H1 (cell line): ENCODE data around the gene RXFP4. TPM values are rescaled to one million over a fixed set of nuclear protein-coding genes. Genes with fewer than 3 reads are reported as not detected.

Experiments used
- ASH2L ChIP-seq: fragments of 200-600, 300-600 bp; sonication (generic); IDR thresholded peaks from one replicate; pipeline ENCODE4 v1.7.1; 2017; ENCODE audit warnings: low read length
- HDAC6 ChIP-seq: IDR thresholded peaks from one replicate; pipeline ENCODE4 v1.7.1; 2012; ENCODE audit warnings: low read depth, mild to moderate bottlenecking, inconsistent platforms, low read length, moderate library complexity
- KDM5A ChIP-seq: fragments of 200-600 bp; IDR thresholded peaks from 2 replicates; pipeline ENCODE4 v1.7.1; 2012; ENCODE audit warnings: mild to moderate bottlenecking, low read length, inconsistent platforms, mixed read lengths
- POU5F1 ChIP-seq: IDR thresholded peaks from 2 replicates; pipeline ENCODE4 v1.6.1; 2011; ENCODE audit warnings: low read depth, mild to moderate bottlenecking, low read length, moderate library complexity
- RFX5 ChIP-seq: IDR thresholded peaks from 2 replicates; pipeline ENCODE4 v1.6.1; 2011; ENCODE audit warnings: low read depth, low read length, improper control_type of control experiment, borderline replicate concordance
- SIRT6 ChIP-seq: IDR thresholded peaks from one replicate; pipeline ENCODE4 v1.7.1; 2012; ENCODE audit warnings: low read length, inconsistent platforms
- SRF ChIP-seq: IDR thresholded peaks from 2 replicates; pipeline ENCODE4 v1.6.1; 2011; ENCODE audit warnings: mild to moderate bottlenecking, low read depth, low read length, moderate library complexity
- TAF7 ChIP-seq: optimal IDR thresholded peaks from 2 replicates; pipeline ENCODE3; 2011; ENCODE audit warnings: low read depth, mild to moderate bottlenecking, inconsistent platforms, low read length, moderate library complexity, borderline replicate concordance
- TBP ChIP-seq: IDR thresholded peaks from 2 replicates; pipeline ENCODE4 v1.6.1; 2011; ENCODE audit warnings: low read depth, low read length, improper control_type of control experiment
- polyA plus RNA-seq, 7 experiments: library from polyadenylated mRNA; depleted of rRNA in 3 of 7; stranded (reverse) in 5 of 7; unstranded in 2 of 7; fragments of >200 nt in 5 of 7; fragments of 200-250 nt in 2 of 7; gene quantifications; 1 replicate in 5 of 7; 2 replicates in 1 of 7; 4 replicates in 1 of 7; pipeline versions ENCODE4 v1.2.1 to v1.2.3, GENCODE V29; 2011 to 2013; ENCODE audit warnings: missing spikeins in 2 of 7, mixed read lengths in 2 of 7
- total RNA-seq: library from RNA; stranded (reverse); fragmentation: NEBNext Ultra II Directional; extraction: Animal tissue kit (Norgen Biotek cat#: 25700); gene quantifications from 2 replicates; pipeline ENCODE4 v1.2.1, GENCODE V29; 2021
- TF ChIP-seq, protein P1 (sequence below): fragments of 300-600 bp; sonication (generic); IDR thresholded peaks from 2 replicates; pipeline ENCODE4 v1.7.1; 2012; ENCODE audit warnings: low read length, moderate library complexity, mild to moderate bottlenecking, inconsistent platforms; ENCODE audit not compliant: insufficient replicate concordance
- TF ChIP-seq, protein P2 (sequence below): IDR thresholded peaks from 2 replicates; pipeline ENCODE4 v1.6.1; 2012; ENCODE audit warnings: low read length, inconsistent platforms

Gene RXFP4
- total and polyA plus RNA-seq, 2 of the 8 experiments (the other 6 are each of a cell fraction or from before 2014, with no cell fraction given) = not detected

DNA sequence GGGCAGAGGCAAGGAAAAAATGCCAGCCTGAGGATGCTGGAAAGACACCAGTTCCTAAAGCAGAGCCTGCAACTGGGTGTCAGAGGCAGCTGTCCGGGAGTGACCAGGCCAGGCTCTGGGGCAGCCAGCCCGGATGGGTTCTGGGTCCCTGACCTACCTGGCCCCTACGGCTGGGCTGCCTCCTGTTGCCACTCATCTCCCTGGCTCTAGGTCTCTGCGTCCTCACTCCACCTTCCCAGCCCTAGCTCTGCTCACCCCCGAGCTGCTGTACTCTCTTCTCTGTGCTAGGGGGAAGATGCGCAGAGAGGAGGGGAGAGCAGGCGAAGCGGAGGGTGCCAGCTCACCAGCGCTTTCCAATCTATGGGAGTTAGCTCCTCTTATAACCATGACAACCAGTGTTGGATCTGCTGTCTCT lies 27.9 kb downstream of the RXFP4 start (continued):
- TF ChIP-seq, protein P1, sequence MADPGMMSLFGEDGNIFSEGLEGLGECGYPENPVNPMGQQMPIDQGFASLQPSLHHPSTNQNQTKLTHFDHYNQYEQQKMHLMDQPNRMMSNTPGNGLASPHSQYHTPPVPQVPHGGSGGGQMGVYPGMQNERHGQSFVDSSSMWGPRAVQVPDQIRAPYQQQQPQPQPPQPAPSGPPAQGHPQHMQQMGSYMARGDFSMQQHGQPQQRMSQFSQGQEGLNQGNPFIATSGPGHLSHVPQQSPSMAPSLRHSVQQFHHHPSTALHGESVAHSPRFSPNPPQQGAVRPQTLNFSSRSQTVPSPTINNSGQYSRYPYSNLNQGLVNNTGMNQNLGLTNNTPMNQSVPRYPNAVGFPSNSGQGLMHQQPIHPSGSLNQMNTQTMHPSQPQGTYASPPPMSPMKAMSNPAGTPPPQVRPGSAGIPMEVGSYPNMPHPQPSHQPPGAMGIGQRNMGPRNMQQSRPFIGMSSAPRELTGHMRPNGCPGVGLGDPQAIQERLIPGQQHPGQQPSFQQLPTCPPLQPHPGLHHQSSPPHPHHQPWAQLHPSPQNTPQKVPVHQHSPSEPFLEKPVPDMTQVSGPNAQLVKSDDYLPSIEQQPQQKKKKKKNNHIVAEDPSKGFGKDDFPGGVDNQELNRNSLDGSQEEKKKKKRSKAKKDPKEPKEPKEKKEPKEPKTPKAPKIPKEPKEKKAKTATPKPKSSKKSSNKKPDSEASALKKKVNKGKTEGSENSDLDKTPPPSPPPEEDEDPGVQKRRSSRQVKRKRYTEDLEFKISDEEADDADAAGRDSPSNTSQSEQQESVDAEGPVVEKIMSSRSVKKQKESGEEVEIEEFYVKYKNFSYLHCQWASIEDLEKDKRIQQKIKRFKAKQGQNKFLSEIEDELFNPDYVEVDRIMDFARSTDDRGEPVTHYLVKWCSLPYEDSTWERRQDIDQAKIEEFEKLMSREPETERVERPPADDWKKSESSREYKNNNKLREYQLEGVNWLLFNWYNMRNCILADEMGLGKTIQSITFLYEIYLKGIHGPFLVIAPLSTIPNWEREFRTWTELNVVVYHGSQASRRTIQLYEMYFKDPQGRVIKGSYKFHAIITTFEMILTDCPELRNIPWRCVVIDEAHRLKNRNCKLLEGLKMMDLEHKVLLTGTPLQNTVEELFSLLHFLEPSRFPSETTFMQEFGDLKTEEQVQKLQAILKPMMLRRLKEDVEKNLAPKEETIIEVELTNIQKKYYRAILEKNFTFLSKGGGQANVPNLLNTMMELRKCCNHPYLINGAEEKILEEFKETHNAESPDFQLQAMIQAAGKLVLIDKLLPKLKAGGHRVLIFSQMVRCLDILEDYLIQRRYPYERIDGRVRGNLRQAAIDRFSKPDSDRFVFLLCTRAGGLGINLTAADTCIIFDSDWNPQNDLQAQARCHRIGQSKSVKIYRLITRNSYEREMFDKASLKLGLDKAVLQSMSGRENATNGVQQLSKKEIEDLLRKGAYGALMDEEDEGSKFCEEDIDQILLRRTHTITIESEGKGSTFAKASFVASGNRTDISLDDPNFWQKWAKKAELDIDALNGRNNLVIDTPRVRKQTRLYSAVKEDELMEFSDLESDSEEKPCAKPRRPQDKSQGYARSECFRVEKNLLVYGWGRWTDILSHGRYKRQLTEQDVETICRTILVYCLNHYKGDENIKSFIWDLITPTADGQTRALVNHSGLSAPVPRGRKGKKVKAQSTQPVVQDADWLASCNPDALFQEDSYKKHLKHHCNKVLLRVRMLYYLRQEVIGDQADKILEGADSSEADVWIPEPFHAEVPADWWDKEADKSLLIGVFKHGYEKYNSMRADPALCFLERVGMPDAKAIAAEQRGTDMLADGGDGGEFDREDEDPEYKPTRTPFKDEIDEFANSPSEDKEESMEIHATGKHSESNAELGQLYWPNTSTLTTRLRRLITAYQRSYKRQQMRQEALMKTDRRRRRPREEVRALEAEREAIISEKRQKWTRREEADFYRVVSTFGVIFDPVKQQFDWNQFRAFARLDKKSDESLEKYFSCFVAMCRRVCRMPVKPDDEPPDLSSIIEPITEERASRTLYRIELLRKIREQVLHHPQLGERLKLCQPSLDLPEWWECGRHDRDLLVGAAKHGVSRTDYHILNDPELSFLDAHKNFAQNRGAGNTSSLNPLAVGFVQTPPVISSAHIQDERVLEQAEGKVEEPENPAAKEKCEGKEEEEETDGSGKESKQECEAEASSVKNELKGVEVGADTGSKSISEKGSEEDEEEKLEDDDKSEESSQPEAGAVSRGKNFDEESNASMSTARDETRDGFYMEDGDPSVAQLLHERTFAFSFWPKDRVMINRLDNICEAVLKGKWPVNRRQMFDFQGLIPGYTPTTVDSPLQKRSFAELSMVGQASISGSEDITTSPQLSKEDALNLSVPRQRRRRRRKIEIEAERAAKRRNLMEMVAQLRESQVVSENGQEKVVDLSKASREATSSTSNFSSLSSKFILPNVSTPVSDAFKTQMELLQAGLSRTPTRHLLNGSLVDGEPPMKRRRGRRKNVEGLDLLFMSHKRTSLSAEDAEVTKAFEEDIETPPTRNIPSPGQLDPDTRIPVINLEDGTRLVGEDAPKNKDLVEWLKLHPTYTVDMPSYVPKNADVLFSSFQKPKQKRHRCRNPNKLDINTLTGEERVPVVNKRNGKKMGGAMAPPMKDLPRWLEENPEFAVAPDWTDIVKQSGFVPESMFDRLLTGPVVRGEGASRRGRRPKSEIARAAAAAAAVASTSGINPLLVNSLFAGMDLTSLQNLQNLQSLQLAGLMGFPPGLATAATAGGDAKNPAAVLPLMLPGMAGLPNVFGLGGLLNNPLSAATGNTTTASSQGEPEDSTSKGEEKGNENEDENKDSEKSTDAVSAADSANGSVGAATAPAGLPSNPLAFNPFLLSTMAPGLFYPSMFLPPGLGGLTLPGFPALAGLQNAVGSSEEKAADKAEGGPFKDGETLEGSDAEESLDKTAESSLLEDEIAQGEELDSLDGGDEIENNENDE = no peak
- TF ChIP-seq HDAC6 (no peak), TAF7 (no peak), POU5F1 (no peak), ASH2L (no peak), TBP (no peak), RFX5 (no peak), SIRT6 (no peak), SRF (no peak), KDM5A (no peak)
- TF ChIP-seq, protein P2, sequence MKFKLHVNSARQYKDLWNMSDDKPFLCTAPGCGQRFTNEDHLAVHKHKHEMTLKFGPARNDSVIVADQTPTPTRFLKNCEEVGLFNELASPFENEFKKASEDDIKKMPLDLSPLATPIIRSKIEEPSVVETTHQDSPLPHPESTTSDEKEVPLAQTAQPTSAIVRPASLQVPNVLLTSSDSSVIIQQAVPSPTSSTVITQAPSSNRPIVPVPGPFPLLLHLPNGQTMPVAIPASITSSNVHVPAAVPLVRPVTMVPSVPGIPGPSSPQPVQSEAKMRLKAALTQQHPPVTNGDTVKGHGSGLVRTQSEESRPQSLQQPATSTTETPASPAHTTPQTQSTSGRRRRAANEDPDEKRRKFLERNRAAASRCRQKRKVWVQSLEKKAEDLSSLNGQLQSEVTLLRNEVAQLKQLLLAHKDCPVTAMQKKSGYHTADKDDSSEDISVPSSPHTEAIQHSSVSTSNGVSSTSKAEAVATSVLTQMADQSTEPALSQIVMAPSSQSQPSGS = no peak
